ENCODE measurements around the gene FAM72B.
"Not testable (repeated sequence)": the region's sequence is repeated elsewhere in the genome, so short reads cannot be mapped to it uniquely, and the experiment has no call there.

DNA sequence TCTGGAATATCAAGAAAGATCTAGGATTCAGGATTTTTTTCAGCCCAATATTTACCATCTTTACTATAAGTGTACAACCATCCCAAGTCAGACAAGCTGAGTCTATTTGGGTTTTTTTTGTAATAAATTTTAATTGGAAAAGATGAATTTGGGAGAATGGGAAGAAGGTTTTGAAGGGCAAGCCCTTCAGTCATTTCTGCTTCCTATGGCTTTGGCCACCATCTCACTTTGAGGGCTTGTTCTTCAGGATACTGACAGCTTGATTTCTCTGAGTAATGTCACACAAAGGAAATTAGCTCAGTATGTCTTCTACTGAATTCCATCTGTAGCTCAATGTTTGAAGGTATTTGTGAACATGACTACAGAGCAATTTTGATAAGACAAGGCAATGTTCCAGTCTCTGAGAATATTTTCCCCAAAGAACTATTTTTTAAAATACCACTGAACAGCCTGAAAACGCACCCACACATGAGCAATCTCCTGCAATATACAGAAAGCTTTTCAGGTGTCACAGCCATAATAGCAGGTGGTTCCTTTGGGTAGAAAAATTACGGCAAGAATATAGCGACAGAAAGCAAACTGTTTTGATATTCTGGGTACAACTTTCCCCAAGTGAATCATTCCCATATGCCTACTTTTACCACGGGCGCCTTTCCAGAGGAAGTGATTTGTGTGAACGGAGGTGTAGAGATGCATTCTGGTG lies 22.8 kb downstream of the FAM72B start:
- not testable (repeated sequence) for TF ChIP-seq JUNB (IDR thresholded peaks at IDR 0.05; ENCODE audit: unreplicated experiment); CTCF (conservative IDR thresholded peaks at IDR 0.05; ENCODE audit: low read depth in 2 of 2); NANOG (IDR thresholded peaks at IDR 0.05; ENCODE audit: borderline replicate concordance); POLR2AphosphoS5 (IDR thresholded peaks at IDR 0.05; ENCODE audit: low read depth); EZH2 (IDR thresholded peaks at IDR 0.05; ENCODE audit: low read depth, unreplicated experiment); STAT1 (IDR thresholded peaks at IDR 0.05; ENCODE audit: unreplicated experiment); EZH2phosphoT487 (IDR thresholded peaks at IDR 0.05; ENCODE audit: unreplicated experiment); ZNF114 (CRISPR knock-in tag; IDR thresholded peaks at IDR 0.05); CREB1 (CRISPR knock-in tag; IDR thresholded peaks at IDR 0.05; ENCODE audit: low read depth); ZNF331 (CRISPR knock-in tag; IDR thresholded peaks at IDR 0.05; ENCODE audit: low read depth)
- TF ChIP-seq, protein P1, sequence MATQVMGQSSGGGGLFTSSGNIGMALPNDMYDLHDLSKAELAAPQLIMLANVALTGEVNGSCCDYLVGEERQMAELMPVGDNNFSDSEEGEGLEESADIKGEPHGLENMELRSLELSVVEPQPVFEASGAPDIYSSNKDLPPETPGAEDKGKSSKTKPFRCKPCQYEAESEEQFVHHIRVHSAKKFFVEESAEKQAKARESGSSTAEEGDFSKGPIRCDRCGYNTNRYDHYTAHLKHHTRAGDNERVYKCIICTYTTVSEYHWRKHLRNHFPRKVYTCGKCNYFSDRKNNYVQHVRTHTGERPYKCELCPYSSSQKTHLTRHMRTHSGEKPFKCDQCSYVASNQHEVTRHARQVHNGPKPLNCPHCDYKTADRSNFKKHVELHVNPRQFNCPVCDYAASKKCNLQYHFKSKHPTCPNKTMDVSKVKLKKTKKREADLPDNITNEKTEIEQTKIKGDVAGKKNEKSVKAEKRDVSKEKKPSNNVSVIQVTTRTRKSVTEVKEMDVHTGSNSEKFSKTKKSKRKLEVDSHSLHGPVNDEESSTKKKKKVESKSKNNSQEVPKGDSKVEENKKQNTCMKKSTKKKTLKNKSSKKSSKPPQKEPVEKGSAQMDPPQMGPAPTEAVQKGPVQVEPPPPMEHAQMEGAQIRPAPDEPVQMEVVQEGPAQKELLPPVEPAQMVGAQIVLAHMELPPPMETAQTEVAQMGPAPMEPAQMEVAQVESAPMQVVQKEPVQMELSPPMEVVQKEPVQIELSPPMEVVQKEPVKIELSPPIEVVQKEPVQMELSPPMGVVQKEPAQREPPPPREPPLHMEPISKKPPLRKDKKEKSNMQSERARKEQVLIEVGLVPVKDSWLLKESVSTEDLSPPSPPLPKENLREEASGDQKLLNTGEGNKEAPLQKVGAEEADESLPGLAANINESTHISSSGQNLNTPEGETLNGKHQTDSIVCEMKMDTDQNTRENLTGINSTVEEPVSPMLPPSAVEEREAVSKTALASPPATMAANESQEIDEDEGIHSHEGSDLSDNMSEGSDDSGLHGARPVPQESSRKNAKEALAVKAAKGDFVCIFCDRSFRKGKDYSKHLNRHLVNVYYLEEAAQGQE (IDR thresholded peaks at IDR 0.05; ENCODE audit: unreplicated experiment) = not testable (repeated sequence)
- TF ChIP-seq, protein P2, sequence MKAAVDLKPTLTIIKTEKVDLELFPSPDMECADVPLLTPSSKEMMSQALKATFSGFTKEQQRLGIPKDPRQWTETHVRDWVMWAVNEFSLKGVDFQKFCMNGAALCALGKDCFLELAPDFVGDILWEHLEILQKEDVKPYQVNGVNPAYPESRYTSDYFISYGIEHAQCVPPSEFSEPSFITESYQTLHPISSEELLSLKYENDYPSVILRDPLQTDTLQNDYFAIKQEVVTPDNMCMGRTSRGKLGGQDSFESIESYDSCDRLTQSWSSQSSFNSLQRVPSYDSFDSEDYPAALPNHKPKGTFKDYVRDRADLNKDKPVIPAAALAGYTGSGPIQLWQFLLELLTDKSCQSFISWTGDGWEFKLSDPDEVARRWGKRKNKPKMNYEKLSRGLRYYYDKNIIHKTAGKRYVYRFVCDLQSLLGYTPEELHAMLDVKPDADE (IDR thresholded peaks at IDR 0.05) = not testable (repeated sequence)
- TF ChIP-seq, protein P3, sequence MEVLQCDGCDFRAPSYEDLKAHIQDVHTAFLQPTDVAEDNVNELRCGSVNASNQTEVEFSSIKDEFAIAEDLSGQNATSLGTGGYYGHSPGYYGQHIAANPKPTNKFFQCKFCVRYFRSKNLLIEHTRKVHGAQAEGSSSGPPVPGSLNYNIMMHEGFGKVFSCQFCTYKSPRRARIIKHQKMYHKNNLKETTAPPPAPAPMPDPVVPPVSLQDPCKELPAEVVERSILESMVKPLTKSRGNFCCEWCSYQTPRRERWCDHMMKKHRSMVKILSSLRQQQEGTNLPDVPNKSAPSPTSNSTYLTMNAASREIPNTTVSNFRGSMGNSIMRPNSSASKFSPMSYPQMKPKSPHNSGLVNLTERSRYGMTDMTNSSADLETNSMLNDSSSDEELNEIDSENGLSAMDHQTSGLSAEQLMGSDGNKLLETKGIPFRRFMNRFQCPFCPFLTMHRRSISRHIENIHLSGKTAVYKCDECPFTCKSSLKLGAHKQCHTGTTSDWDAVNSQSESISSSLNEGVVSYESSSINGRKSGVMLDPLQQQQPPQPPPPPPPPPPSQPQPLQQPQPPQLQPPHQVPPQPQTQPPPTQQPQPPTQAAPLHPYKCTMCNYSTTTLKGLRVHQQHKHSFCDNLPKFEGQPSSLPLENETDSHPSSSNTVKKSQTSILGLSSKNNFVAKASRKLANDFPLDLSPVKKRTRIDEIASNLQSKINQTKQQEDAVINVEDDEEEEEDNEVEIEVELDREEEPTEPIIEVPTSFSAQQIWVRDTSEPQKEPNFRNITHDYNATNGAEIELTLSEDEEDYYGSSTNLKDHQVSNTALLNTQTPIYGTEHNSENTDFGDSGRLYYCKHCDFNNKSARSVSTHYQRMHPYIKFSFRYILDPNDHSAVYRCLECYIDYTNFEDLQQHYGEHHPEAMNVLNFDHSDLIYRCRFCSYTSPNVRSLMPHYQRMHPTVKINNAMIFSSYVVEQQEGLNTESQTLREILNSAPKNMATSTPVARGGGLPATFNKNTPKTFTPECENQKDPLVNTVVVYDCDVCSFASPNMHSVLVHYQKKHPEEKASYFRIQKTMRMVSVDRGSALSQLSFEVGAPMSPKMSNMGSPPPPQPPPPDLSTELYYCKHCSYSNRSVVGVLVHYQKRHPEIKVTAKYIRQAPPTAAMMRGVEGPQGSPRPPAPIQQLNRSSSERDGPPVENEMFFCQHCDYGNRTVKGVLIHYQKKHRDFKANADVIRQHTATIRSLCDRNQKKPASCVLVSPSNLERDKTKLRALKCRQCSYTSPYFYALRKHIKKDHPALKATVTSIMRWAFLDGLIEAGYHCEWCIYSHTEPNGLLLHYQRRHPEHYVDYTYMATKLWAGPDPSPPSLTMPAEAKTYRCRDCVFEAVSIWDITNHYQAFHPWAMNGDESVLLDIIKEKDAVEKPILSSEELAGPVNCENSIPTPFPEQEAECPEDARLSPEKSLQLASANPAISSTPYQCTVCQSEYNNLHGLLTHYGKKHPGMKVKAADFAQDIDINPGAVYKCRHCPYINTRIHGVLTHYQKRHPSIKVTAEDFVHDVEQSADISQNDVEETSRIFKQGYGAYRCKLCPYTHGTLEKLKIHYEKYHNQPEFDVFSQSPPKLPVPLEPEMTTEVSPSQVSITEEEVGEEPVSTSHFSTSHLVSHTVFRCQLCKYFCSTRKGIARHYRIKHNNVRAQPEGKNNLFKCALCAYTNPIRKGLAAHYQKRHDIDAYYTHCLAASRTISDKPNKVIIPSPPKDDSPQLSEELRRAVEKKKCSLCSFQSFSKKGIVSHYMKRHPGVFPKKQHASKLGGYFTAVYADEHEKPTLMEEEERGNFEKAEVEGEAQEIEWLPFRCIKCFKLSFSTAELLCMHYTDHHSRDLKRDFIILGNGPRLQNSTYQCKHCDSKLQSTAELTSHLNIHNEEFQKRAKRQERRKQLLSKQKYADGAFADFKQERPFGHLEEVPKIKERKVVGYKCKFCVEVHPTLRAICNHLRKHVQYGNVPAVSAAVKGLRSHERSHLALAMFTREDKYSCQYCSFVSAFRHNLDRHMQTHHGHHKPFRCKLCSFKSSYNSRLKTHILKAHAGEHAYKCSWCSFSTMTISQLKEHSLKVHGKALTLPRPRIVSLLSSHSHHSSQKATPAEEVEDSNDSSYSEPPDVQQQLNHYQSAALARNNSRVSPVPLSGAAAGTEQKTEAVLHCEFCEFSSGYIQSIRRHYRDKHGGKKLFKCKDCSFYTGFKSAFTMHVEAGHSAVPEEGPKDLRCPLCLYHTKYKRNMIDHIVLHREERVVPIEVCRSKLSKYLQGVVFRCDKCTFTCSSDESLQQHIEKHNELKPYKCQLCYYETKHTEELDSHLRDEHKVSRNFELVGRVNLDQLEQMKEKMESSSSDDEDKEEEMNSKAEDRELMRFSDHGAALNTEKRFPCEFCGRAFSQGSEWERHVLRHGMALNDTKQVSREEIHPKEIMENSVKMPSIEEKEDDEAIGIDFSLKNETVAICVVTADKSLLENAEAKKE (CRISPR knock-in tag; IDR thresholded peaks at IDR 0.05) = not testable (repeated sequence)

Data from GM23338 (cell line).